Omental fat pad (tissue), 4 donors: ENCODE results near the gene TP63. TPM values are rescaled to one million over a fixed set of nuclear protein-coding genes. Genes with fewer than 3 reads are reported as not detected.

Experiments
- ATAC-seq: fragments of 150-250 bp; one replicate; pipeline ENCODE4 v1.9.1; 2016; ENCODE audit warnings: mild to moderate bottlenecking, moderate library complexity; ENCODE audit not compliant: low FRiP score
- DNase-seq: peaks from one replicate; pipeline ENCODE4 v3.0.0-alpha.2; 2019; ENCODE audit warnings: low spot score
- CTCF ChIP-seq, 3 donors: fragments of 450-650 bp; IDR thresholded peaks; one replicate each; pipeline ENCODE4 v1.5.1; 2016 to 2017; ENCODE audit warnings: antibody characterized with exemption in 3 of 3, mild to moderate bottlenecking in 3 of 3, moderate library complexity in 2 of 3
- total RNA-seq, 4 donors: library from RNA; depleted of rRNA; stranded (reverse); fragments of >200 nt; gene quantifications; one replicate each; pipeline ENCODE4 v1.1.0, GENCODE V29; 2016

Gene TP63
- total RNA-seq, 4 donors from 2014 or later: 0.19 to 0.24 TPM; not detected in 2

GRCh38 chr3:189860296-189860695 is 229.1 kb downstream of the TP63 start:
- DNase-seq (no peak), ATAC-seq (no peak)
- no peak for TF ChIP-seq CTCF (IDR thresholded peaks at IDR 0.05)

- ATAC-seq: peak; percentile 54
- TF ChIP-seq CTCF (IDR thresholded peaks at IDR 0.05): no peak
- DNase-seq: no peak
Measured at GRCh38 chr3:189862385-189862998, 231.3 kb downstream of the TP63 start.

GRCh38 chr3:189863031-189863430 is 231.8 kb downstream of the TP63 start:
- no peak for TF ChIP-seq CTCF (IDR thresholded peaks at IDR 0.05)
- ATAC-seq (peak; percentile 71), DNase-seq (no peak)

GRCh38 chr3:189868061-189868460 is 236.9 kb downstream of the TP63 start:
- no peak for TF ChIP-seq CTCF (IDR thresholded peaks at IDR 0.05)
- ATAC-seq (no peak), DNase-seq (no peak)

- no peak for DNase-seq
- TF ChIP-seq CTCF (IDR thresholded peaks at IDR 0.05): no peak
- no peak for ATAC-seq
Measured at GRCh38 chr3:189869165-189869564, 238.0 kb downstream of the TP63 start.

- DNase-seq (no peak), ATAC-seq (no peak)
- no peak for TF ChIP-seq CTCF (IDR thresholded peaks at IDR 0.05)
Measured at GRCh38 chr3:189871418-189871817, 240.2 kb downstream of the TP63 start.

GRCh38 chr3:189883113-189883753 is 252.0 kb downstream of the TP63 start:
- no peak for ATAC-seq
- TF ChIP-seq CTCF (IDR thresholded peaks at IDR 0.05): no peak
- no peak for DNase-seq
